Bronchus fibroblast of lung (primary cell): ENCODE results near the gene POU5F2. TPM values are rescaled to one million over a fixed set of nuclear protein-coding genes. Genes with fewer than 3 reads are reported as not detected.

Source experiments
- total RNA-seq: library from RNA; depleted of rRNA; stranded (reverse); fragments of >200 nt; gene quantifications from 2 replicates; pipeline ENCODE4 v1.2.3, GENCODE V29; 2015

POU5F2 gene
- total RNA-seq: under 0.01 TPM in 2 replicates

GRCh38 chr5:93741136-93741811, at the start of gene POU5F2:
Gene POU5F2, minus strand, starts transcription at chr5:93741600. Its CDS starts 37 bp downstream, at chr5:93741563.

Other genes with a start within 250 kb of the POU5F2 start
- 8.4 and 10.3 TPM in 2 replicates for gene NR2F1-AS1, start 160.4 kb downstream of the POU5F2 start, total RNA-seq
- 77.4 and 95.8 TPM in 2 replicates for gene NR2F1, start 158.4 kb downstream of the POU5F2 start, total RNA-seq